NCI-H510A (cell line): ENCODE measurements around the gene MST1R.
"Not testable (repeated sequence)": the region's sequence is repeated elsewhere in the genome, so short reads cannot be mapped to it uniquely, and the experiment has no call there.

Experiments used
- DNase-seq: peaks from one replicate; lab custom pipeline; 2025; lab: John Stamatoyannopoulos, UW

Gene MST1R

DNA sequence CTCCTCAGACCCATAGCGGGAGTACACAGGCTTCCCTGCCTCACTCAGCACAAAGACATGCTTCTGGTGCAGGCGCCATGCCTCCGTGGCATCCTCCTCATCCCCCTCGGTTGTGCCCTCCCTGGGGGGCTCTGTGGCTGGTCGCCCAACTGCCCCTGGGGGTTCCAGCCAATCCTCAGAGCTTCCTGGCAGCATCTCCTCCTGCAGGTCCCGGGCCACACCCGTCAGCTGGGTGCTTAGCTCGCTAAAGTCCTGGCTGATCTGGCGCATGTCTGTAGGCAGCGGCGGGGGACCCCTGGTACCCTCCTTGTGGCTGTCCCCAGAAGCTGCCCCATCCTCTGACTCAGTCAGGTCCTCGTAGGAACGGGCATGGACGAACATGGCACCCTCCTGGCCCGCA, 7.9 kb upstream of the MST1R start:
- DNase-seq, result no peak

DNA sequence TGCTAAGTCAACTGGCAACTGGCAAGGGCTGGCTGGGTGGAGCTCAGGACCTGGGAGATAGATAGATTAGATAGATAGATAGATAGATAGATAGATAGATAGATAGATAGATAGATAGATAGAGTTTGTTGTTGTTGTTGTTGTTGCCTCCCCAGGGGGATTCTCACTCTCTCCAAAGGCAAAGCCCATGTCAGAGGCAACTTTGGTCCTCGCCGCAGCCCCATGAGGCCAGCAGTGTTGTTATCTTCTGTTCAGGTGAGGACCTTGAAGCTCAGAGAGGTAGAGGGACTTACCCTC, 7.4 kb upstream of the MST1R start:
- DNase-seq, result no peak

DNA sequence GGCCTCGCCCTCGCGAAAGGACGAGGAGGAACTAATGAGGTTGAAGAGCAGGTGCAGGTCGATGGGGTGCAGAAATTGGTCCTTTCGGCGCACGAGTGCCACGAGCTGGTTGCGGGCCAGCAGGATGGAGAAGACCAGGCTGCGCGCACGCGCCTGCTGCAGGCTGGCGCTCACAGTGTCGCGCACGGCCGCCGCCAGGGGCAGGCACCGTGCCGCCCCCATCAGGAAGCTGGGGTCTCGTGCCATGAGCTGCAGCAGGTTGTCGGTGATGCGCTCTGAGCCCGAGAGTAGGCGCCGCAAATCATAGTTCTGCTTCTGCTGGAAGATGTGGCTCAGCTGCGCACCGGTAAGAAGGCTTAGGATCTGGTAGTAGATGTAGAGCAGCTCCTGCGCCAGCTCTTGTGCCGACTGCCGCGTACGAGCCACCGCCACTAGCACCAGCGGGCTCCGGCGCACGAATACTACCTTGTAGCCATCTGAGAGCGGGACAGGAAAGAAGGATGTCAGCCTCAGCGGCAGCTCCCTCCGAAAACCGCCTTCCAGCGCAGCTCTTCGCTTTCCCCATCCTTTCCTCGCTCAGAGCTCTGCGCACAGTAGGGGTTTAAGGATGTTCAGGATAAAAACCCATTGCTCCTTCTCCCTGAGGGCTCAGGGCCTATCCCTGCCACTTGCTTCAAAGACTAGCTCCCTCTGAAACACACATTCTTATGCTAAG, 6.9 kb upstream of the MST1R start:
- no peak for DNase-seq

DNA sequence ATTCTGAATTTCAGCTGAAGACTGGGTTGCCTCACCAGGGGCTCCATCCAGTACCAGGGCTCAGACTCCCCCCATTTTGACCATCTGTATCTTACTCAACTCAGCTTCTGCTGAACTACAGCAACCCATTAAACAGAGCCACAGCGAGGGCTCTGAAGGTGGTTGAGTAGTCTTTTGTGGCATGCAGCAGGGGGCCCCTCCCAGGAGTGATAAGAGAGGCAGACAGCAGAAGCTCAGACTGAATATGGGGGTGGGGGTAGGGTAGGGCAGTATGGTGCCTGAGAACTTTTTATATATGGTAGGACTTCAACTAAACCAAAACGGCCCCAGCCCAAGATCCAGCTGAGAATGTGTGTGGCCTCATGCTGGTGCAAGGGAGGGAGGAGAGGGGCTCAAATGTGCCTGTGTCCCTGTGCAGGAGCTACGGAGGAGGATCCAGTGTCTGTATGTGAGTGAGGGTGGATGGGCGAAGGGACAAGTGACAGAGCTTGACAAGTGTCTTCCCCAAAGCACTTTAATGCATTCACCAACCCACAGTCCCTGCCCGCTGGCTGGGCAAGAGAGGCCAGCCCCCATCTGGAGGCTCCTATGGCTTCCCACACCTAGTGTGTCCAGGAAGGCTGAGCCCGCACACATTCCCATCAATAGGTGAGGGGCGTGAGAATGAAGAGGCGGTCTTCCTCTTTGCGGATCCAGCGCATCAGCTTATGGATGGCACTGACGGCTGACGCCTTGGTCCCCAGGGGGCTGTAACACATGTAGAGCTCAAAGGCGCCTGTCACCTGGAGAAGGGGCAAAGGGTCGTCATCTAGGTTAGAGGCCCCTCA, 4.9 kb upstream of the MST1R start:
- DNase-seq, result no peak

DNA sequence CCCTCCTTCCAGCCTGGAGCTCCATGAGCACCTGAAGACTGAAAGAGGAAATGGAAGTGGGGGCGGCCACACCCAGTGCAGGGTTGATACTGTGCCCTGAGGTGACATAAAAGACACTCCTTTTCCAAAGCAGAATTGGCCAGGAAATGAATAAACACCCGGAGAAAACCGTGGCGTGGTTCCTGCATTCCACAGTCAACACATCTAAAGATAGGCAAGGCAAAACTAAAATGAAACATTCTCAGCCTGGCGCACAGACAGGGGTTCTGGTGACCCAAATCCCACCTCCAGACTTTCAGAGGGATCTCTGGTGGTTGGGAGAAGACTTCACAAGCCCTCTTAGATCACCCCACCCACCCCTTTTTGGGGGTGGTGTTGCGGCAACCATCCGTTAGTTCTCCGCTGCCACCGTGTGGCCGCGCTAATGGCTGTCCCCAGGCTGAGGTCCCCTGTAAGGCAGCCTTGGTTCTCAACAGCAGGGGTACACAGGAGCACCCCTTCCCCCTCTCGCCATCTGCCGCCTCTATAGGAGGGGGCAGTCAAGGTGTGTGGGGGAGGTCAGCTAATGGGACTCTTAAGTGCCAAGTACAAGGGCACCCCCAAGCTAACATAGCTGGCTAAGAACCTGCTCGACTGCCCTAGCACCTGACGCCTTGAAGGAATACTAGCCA, 2.5 kb upstream of the MST1R start:
- DNase-seq, result no peak

DNA sequence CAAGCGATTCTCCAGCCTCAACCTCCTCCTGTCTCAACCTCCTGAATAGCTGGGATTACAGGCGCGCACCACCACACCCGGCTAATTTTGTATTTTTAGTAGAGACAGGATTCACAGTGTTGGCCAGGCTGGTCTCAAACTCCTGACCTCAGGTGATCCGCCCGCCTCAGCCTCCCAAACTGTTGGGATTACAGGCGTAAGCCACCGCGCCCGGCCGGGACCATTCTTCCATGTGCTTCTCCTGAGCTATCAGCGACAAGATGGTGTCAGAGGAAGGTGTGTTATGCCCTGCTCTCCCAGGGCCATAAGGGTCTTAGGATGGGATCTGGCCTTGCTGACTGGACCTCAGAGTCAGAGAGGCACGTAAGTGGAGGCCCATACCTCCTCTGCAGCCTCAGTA, 775 bp upstream of the MST1R start:
- DNase-seq, result not testable (repeated sequence)

DNA sequence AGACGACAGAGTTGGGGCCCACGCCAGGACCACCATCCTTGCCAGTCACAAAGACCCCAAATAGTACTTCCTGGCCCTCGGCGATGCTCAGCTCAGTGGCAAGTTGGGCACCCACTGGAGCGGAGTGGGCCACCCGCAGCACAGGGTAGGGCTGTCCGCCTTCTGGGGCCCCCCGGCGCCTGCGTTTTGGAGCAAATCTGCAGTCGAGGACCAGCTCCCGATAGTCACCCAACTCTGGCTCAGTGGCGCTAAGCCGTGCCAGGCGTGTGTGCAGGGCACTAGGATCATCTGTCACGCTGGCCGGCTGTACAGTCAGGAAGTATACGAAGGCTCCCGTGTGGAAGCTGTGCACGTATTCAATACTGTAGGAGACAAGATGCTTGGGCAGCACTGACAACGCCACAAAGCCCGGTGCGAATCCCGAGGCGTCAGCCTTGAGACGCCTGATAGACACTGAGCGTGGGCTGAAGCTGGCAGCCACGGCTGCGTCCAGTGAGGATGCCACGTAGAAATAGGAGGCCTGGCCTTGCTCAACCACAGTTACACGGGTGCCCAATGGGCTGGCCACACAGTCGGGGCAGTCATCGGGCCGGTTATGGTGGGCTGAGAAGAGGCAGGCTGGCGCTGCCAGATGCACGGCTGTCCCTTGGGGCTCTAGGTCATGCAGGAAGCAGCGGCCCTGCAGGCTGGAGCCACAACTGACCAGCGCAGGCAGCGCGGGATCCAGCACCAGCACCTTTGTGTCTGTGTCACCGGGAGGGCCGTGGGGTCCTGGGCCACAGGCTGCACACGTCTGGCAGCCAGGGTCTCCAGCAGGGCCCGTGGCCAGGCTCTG, 945 bp downstream of the MST1R start:
- no peak for DNase-seq

DNA sequence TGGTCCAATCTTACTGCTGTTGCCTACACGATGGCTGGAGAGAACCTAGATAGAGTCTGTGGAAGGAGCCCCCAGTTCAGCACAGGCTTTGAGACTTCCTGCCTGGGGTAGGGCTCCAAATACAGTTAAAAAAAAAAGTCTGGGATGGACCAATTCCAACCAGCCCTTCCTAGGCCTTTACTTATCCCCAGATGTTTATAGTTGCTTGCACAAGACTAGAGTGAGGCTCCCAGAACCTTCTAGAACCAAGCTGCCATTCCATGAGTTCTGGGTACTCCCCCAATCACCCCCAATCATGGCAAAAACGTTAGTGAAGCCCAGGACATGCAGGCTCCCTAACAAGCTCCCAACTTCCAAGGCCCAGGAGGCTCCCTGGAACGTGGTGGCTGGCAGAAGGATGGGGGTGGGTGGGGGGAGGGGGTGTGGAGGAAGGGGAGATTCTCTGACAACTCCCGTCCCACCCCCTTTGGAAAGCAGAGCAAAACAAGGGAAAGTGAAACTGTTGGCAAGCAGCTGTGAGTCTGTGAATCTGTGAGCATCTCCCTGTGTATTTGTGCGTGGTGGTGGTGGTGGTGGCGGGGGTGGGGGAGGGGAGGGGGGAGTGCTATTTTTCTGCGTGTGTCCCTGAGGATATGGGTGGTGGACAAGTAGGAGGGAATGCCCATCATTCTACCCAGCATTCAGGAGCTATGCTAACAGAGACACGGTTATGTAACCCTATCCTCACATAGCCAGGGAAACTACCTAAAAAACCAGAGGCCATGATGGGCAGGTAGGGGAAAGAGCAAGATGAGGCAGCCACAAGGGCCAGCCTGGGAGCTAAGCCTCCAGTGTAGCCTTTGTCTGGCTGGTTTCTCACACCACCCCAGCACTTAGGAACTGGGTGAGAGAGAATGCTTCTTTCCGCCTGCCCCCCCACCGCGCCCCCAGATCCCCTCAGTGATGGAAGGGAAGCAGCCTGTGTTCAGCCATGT, 2.0 kb downstream of the MST1R start:
- DNase-seq, result no peak

DNA sequence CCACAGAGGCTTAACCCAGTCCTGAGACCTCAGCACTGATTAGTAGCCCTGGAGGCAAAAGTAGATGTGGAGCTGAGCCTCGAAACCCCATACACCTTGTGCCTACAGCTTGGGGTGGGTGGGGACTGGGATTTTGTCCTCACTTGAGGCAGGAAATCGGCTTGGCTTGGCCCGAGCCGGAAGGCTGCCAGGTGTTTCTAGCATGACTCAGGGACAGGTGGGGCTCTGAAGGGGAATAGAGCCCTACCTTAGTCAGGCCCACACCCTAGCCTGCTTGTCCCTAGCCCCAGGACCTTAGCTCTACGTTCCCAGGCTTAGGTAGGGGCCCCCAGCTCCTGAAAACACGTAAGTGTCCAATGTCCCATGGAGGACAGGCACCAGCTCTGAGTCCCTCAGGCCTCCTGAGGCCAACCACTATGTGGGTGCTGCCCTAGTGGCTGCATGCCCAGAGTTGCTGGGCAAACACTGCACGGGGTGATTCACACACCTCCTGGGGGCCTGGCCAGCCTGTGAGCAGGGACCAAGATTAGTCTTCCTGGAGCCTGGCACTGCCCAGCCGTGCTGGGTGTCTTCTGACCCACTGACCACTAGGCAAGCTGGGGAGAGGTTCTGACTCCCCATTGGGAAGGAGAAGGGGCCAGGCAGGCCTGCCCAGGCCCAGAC, 3.1 kb downstream of the MST1R start:
- DNase-seq, result peak; percentile 56

DNA sequence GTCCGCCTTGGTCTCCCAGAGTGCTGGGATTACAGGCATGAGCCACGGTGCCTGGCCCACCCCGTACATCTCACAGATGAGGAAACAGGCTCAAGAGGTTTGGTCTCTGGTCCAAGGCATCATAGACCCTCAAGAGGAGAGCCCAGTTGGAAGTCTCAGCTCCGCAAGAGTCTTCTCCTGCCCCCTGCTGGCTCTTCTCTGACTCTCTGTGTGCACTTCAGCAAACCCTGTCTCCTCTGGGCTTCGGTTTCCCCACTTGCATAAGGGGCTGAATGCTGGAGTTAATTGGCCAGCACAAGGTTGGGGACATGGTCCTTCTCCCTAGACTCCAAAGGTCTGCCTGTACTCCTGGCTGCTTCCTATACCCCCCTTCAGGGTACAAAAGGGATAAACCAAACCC, 3.9 kb downstream of the MST1R start:
- no peak for DNase-seq

DNA sequence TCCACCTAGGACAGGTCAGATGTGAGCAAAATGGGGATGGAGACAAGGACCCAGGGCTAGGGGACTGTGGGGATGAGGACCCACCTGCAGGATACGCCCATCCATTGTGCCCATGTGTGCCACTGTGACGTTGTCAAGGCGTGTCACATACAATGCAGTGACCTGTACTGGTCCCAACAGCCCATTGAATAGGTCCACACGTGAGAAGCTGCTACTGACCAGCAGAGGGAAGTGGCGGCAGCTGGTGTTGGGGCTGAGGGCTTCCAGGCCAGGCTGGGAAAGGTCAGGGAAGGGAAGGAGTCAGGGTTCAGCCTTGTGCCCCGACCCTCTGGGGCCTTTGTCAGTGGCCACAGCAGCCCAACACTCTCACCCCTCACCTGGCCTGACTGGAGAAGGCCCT, 4.7 kb downstream of the MST1R start:
- DNase-seq, result no peak

DNA sequence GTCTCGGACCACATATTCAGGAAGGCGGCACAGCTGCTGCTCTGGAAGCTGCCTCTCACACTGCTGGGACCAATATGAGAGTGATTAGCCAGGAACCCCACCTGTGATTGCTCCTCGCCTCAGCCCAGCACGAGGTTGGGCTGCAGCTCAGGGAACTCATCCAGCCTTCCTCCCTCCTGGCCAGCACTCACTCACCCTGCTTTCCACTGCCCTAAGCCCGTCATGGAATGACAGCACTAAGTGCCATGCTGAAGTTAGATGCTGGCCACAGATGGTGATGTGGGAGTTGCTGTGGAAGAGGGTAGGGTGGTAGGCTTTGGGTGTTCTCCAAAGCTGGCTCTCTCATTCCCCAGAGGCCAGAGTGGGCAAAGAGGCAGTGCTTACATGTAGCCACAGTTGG, 7.3 kb downstream of the MST1R start:
- DNase-seq, result no peak

DNA sequence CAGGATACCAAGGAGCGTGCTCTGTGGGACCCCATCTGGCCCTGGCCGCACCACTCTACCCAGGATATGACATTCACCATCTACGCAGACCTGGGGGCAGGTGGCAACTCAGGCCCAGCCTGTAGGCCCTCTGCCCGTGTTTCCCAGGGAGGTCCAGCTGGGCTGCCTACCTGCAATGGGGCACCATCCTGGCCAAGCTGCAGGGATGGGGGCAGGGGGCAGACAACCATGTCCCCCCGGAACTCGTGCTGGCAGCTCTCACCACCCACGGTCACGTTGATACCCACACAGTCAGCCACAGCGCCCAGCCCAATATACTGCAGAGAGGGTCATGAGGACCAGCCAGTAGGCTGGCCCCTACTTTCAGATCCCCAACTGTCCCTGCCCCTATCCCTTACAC, 7.9 kb downstream of the MST1R start:
- no peak for DNase-seq

DNA sequence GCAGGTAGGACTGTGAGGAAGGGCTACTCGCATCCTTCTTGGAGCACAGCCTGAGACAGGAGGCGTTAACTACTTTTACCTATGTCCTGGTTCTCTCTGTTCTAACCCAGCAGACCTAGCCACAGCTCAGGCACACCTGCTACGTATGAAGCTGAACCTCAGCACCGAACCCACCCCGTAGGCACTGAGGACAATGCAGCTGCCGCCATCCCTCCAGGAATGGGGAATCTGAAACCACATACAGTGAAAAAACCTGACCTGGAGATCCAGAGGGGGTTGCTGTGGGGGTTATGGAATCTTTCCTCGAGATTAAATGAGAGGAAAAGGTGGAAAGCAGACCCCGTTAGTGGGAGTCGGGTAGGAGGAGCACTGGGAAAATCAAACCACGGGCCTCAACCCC, 14.4 kb downstream of the MST1R start:
- DNase-seq, result no peak

DNA sequence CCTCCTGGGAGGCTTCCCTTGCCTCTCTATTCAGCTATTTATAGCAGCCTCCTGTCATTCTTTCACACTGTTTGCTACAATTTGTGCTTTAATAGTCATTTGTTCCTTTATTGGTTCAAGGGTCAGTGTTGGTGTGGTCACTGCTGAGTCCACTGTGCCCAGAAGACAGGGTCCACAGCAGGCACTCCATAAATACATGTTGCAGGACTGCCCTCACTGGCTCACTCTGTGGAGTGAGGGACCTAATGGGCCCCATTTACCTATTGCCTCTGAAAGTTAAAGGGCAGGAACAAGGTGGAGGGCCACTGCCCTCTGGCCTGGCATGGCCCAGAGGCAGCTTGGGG, 16.8 kb downstream of the MST1R start:
- no peak for DNase-seq

DNA sequence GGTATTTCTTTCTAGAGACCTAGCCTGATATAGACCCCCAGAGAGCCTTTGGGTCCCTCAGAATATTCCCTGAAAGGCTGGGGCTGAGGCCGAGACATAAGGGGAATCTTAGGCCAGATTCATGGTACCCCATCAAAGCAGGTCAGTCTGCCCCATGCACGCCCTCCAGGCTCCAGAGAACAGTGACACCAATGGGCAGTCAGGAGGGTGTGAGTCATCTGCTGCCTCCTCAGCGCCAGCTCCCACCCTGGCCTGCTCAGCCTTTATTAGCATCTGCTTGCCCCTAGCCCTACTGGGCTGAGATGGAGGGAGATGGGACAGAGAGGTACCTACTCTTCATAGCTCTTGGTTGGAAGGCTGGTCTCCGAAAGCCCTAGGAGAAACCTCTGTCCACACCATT, 19.7 kb downstream of the MST1R start:
- DNase-seq, result no peak

DNA sequence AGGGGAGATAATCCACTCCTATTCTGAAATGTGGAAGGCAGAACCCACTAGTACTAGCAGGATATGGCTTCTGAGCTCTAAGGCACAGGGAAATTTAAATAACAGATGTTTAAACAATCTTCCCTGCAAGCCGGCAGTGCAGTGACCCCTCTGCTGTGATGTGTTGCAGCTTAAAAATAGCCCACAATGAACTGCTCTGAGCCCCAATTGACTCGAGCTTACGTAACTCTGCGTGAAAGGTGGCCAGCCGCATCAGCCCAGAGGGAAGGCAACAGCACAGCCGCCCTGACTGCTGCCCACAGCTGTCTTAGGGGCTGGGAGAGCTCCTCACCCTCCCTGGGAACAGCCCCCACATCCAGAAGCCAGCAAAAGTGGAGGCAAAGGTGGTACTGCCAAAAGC, 21.5 kb downstream of the MST1R start:
- DNase-seq, result no peak

DNA sequence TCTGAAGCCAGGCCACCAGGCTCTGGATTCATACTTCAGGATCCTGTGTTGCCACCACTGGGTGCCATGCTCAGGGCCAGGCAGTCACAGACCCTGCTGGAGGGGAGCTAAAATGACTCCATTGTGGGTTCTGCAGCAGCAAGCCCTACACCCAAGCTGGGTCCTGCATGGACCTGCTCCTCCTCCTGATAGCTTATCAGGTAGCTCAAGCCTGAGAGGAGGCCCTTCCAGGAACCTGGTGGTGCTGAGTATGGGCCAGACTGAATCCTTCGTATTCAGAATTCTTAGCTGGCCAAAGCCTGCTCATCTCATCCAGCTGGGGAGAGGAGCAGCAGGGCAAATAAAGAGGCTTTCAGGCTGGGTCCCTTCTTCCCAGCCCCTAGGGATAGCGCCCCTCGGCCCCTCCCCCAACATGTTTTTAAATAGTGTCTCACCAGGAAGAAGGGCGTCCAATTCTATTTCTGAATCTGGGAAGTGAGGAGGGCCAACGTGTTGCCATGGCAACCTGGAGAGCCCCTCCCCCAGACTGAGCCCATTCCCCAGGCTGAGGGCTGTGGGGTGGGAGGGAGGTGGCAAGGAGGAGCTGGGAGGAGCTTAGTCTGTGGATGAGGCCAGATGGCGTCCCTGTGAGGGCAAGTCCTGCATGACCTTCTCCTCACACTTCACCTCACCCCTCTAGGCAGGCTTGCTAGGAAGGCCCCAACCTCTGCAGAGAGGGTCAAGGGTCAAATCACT, 22.9 kb downstream of the MST1R start:
- DNase-seq, result no peak

DNA sequence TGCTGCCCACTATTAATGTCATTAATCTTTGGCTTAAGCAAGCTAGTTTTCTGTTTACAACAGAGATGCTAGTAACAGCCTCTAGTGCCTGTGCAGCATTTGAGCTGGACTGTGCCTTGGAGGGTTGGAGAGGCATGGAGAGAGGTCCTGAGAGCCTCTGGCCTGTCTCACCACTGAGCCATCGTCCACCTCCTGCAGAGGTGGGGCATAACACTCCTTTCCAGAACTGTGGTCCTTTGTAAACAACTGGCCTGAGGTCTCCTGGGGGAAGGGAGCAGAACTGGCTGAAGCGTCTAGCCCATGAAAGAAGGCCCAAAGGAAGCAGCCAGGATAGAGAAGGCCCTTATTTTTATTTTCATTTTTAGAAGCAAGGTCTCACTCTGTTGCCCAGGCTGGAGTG, 24.0 kb downstream of the MST1R start:
- no peak for DNase-seq

DNA sequence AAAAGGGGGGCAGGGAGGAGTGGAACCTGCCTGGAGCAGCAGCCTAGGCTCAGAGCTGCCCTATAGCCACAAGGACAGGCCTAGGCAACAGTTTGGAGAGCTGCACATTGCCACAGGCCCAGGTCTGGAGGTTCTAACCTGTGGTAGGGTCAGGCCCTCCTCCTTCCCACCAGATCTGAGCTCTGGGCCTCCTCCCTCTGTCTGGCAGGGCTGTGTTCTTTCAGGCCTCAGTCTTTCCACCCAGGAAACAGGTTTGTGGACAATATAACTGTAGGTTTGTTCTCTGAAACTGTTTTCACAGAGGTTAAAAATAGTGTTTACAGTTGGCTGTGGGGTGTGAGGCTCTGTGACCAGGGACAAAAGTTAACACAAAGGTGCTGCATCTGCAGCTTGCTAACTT, 25.0 kb downstream of the MST1R start:
- no peak for DNase-seq
